ENCODE measurements around the gene PRDM15. TPM values are rescaled to one million over a fixed set of nuclear protein-coding genes. Genes with fewer than 3 reads are reported as not detected.

Gene PRDM15, protein sequence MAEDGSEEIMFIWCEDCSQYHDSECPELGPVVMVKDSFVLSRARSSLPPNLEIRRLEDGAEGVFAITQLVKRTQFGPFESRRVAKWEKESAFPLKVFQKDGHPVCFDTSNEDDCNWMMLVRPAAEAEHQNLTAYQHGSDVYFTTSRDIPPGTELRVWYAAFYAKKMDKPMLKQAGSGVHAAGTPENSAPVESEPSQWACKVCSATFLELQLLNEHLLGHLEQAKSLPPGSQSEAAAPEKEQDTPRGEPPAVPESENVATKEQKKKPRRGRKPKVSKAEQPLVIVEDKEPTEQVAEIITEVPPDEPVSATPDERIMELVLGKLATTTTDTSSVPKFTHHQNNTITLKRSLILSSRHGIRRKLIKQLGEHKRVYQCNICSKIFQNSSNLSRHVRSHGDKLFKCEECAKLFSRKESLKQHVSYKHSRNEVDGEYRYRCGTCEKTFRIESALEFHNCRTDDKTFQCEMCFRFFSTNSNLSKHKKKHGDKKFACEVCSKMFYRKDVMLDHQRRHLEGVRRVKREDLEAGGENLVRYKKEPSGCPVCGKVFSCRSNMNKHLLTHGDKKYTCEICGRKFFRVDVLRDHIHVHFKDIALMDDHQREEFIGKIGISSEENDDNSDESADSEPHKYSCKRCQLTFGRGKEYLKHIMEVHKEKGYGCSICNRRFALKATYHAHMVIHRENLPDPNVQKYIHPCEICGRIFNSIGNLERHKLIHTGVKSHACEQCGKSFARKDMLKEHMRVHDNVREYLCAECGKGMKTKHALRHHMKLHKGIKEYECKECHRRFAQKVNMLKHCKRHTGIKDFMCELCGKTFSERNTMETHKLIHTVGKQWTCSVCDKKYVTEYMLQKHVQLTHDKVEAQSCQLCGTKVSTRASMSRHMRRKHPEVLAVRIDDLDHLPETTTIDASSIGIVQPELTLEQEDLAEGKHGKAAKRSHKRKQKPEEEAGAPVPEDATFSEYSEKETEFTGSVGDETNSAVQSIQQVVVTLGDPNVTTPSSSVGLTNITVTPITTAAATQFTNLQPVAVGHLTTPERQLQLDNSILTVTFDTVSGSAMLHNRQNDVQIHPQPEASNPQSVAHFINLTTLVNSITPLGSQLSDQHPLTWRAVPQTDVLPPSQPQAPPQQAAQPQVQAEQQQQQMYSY
- total RNA-seq, result 5.8 and 6.4 TPM in 2 replicates

DNA sequence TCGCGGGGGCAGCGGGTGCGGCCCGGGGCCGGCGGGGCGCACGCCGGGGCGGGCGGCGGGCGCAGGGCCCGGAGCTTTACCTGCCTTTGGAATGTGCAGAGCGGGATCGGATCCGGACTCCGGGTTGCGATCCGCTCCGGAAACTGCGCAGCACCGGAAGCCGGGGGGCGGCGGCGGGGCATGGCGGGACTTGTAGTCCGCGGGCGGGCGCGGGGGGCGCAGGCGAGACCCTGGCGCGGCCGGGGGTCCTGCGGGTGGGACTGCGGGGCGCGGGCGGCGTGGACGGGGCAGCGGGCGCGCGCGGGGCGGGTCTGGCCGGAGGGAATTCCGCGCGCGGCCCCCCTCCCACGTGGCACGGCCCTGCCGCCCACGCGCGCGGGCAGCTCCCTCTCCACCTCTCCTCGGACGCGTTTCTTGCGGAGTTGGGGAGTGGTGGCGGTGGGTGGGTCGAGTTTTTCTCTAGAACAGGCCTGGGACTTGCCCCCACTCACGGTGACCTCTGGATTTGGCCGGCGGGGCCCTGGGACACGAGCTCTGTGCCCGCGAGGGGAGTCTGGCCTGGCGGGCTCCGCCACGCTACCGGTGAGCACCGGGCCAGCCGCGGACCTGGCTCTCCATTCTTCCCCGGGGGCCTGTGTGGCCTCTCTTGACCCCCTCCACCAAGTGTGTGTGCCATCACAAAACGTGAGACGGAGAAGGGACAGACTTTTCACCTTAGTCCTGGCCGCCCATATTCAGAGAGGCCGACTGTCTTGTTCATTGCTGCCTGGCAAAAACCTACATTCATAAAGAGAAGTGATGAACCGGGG lies at the start of gene PRDM15:
Gene PRDM15, minus strand, starts transcription at position 155 of the 809 bp plus-strand sequence. CDS start 18,981 bp downstream, outside the sequence.

DNA sequence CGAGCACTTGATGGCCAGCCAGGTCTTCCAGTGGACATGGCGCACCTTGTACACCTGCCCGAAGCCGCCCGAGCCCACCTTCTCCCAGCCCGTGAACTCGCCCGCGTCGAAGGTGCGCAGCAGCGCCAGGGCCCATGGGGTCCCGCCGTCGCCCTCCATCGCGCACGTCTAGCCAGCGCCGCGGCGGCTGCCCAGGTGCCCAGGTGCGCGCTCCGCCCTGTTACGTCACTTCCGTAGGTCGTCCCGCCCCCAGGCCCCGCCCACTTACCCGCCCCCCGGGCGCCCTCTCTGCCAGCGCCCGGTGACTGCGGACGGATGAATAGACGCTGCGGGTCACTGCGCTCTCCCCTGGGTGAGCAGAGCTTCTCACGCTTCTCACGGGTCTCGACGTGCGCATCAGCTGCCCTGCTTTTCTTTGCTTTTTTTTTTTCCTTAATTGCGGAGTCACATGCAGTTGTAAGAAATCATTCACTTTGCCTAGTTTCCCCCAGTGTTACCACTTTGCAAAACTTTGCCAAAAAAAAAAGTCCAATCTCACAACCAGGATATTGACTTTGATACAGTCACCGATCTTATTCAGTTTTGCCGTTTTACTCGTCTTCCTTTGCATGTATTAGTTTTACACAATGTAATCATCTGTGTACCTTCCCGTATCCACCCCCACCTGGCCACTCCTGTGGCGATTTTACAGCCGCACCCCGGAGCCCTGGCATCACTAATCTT lies 112.1 kb downstream of the PRDM15 start, which contains the start of gene RIPK4:
Gene RIPK4, minus strand, starts transcription at position 170 of the 723 bp plus-strand sequence. Its CDS starts 11 bp downstream, at position 159.

Other genes starting within 250 kb of the PRDM15 start
- gene RIPK4, start 112.3 kb downstream of the PRDM15 start, total RNA-seq, result 3.3 and 15.0 TPM in 2 replicates
- gene C2CD2, start 74.7 kb upstream of the PRDM15 start, total RNA-seq, result 53.3 and 63.5 TPM in 2 replicates
- 8.2 and 10.1 TPM in 2 replicates for gene ZBTB21, start 131.0 kb upstream of the PRDM15 start, total RNA-seq
- 0.03 TPM in 1 of 2 replicates, not detected in the other for gene UMODL1, start 192.0 kb upstream of the PRDM15 start, total RNA-seq